GM21360 (cell line): ENCODE data around the gene LGR6.
"Not testable (repeated sequence)": the region's sequence is repeated elsewhere in the genome, so short reads cannot be mapped to it uniquely, and the experiment has no call there.

ENCODE experiments used
- ATAC-seq: cut with Tn5 transposase; IDR thresholded peaks from one replicate; pipeline ENCODE4 v1.9.1; 2021; ENCODE audit warnings: mild to moderate bottlenecking, moderate library complexity; ENCODE audit not compliant: unreplicated experiment

Gene LGR6

GRCh38 chr1:202261209-202261958 is 67.8 kb downstream of the LGR6 start:
- ATAC-seq: not testable (repeated sequence)

- ATAC-seq: no peak
Observed at GRCh38 chr1:202263628-202264027, 70.0 kb downstream of the LGR6 start.

- ATAC-seq: no peak
Observed at GRCh38 chr1:202264300-202264699, 70.7 kb downstream of the LGR6 start.

GRCh38 chr1:202264726-202265125 is 71.1 kb downstream of the LGR6 start:
- ATAC-seq: no peak

- no peak for ATAC-seq
Observed at GRCh38 chr1:202266061-202266765, 72.6 kb downstream of the LGR6 start.

- no peak for ATAC-seq
Observed at GRCh38 chr1:202268032-202268431, 74.4 kb downstream of the LGR6 start.

GRCh38 chr1:202268817-202269216 is 75.2 kb downstream of the LGR6 start:
- no peak for ATAC-seq

GRCh38 chr1:202270871-202271326 is 77.3 kb downstream of the LGR6 start:
- ATAC-seq: no peak

GRCh38 chr1:202272103-202272845 is 78.7 kb downstream of the LGR6 start:
- no peak for ATAC-seq

- no peak for ATAC-seq
Observed at GRCh38 chr1:202274611-202275010, 81.0 kb downstream of the LGR6 start.

- ATAC-seq: no peak
Observed at GRCh38 chr1:202275061-202275770, 81.6 kb downstream of the LGR6 start.

- no peak for ATAC-seq
Observed at GRCh38 chr1:202276081-202276715, 82.6 kb downstream of the LGR6 start.

- ATAC-seq: no peak
Observed at GRCh38 chr1:202276920-202277319, 83.3 kb downstream of the LGR6 start.

- no peak for ATAC-seq
Observed at GRCh38 chr1:202278751-202279150, 85.2 kb downstream of the LGR6 start.

GRCh38 chr1:202279806-202280205 is 86.2 kb downstream of the LGR6 start:
- ATAC-seq: no peak

GRCh38 chr1:202280595-202280994 is 87.0 kb downstream of the LGR6 start:
- ATAC-seq: no peak

- no peak for ATAC-seq
Observed at GRCh38 chr1:202281316-202282024, 87.9 kb downstream of the LGR6 start.

GRCh38 chr1:202282025-202282371 is 88.4 kb downstream of the LGR6 start:
- ATAC-seq: no peak

- ATAC-seq: no peak
Observed at GRCh38 chr1:202282596-202283283, 89.1 kb downstream of the LGR6 start.
